HFF-Myc (cell line): ENCODE measurements around the gene LRRK2.

Experiments used
- DNase-seq: peaks from one replicate; pipeline ENCODE4 v3.0.0-alpha.2; 2011; ENCODE audit warnings: low read depth; ENCODE audit errors: extremely low read depth
- H3K4me3 ChIP-seq: replicated peaks from 2 replicates; pipeline ENCODE4 v1.5.1; 2011; ENCODE audit warnings: low read depth, mild to moderate bottlenecking, control low read depth, low read length
- TF ChIP-seq, protein P1 (sequence below): IDR thresholded peaks from 2 replicates; pipeline ENCODE4 v1.5.1; 2012; ENCODE audit warnings: mild to moderate bottlenecking, low read depth, low read length, control low read depth; ENCODE audit errors: missing control alignments

The LRRK2 gene

DNA sequence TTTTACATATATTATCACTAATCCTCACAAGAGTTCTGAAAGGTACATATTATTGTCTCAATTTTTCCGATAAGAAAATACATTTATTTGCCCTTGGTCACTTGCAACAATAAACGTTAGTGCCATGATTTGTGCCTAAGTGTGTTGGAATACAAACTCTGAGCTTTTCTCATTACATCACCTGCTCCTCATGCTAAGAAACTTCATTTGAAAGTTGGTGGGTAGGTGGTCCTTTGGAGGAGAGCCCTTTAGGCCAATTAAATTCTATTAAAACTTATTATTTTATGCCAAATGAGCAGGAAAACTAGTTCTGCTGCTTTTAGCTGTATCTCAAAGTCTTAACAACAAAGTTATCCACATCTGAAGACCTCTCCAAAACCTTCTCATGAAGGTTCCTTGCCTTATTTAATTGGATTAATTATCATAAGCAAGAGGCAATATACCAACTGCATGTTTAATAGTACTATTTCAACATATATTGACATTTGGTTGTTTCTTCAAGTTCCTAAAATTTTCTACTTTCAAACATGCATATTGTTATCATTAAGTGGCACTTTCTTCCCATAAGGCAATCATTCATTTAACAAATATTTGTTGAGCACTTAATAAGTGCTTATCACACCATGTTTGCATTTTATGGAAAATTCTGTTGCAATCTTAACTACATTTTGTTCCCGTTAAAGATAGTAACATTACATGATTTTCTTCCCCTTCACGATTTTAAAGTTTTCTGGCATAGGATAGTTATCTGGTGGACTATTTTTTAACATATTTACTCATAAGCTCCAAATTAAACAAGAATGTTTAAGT, 40.1 kb upstream of the LRRK2 start:
- no peak for DNase-seq
- TF ChIP-seq, protein P1, sequence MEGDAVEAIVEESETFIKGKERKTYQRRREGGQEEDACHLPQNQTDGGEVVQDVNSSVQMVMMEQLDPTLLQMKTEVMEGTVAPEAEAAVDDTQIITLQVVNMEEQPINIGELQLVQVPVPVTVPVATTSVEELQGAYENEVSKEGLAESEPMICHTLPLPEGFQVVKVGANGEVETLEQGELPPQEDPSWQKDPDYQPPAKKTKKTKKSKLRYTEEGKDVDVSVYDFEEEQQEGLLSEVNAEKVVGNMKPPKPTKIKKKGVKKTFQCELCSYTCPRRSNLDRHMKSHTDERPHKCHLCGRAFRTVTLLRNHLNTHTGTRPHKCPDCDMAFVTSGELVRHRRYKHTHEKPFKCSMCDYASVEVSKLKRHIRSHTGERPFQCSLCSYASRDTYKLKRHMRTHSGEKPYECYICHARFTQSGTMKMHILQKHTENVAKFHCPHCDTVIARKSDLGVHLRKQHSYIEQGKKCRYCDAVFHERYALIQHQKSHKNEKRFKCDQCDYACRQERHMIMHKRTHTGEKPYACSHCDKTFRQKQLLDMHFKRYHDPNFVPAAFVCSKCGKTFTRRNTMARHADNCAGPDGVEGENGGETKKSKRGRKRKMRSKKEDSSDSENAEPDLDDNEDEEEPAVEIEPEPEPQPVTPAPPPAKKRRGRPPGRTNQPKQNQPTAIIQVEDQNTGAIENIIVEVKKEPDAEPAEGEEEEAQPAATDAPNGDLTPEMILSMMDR: no peak
- H3K4me3 ChIP-seq: no peak overlapping the region

DNA sequence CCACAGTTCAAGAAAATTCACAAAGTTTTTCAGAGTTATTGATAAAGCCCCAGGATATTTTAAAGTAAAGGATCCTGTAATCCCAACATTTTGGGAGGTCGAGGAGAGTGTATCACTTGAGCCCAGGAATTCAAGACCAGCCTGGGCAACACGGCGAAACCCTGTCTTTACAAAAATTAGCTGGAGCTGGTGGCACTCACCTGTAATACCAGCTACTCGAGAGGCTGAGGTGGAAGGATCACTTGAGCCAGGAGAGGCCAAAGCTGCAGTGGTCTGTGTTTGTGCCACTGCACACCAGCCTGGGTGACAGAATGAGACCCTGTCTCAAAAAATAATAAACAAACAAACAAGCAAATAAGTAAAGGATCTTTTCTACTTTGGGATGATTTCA, 39.5 kb upstream of the LRRK2 start:
- TF ChIP-seq, protein P1: no peak
- H3K4me3 ChIP-seq: no peak overlapping the region
- no peak for DNase-seq

DNA sequence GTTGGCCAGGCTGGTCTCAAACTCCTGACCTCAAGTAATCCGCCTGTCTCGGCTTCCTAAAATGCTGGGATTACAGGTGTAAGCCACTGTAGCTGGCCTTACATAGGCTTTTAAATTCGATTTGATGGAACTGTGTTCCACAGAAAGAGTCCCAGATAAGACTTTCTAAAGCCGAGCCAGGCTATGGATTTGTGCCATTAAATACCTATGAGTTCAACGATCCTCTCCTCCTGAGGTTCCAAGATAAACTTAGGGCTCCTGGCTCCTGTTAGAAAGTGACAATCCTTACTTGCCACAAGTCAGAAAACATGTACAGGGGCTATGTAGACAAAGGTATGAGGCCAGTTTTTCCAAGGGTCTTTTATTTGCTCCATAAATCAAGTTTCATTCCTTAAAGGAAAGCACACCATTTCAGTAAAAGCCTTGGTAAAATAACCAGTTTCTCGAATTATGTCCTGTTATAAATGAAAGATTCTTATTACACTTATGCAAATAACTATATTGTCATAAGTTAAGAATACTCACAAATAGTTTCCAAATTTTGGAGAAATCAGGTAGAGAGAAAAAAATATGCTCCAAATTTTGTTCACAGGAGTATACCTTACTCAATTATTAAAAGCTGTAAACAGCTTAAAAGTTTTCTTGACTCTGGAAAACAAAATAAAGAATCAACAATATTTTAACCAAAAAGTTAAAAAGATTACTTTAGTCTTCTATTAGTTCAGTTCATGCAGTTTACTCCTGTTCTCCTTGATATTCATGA, 36.1 kb upstream of the LRRK2 start:
- no peak for DNase-seq
- TF ChIP-seq, protein P1: no peak
- no peak overlapping the region for H3K4me3 ChIP-seq

DNA sequence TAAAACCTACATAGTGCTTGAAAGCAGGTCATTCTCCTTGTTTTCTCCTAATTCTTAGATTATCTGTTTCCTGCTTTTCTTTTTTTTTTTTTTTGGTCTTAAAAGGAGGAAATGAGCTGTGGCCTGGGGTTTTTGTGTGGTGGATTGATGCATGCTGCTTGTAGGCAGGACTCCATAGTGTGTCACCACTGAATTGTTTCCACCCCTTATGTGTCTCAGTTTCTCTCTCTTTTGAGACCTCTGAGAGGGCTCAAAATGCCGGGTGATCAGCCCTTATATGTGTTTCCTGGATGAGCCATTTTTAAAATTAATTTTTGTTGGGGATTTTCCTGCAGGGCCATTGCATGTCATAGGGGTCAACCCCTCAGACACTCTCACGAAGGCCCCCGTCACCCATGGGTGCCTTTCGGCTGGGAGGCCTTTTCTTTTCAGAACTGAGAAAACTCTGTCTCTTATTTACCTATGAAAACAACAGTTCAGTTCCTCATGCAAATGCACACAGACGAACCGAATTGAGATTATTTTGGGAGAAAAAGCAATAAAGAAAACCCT, 32.0 kb upstream of the LRRK2 start:
- no peak for DNase-seq
- H3K4me3 ChIP-seq: no peak overlapping the region
- TF ChIP-seq, protein P1: no peak

DNA sequence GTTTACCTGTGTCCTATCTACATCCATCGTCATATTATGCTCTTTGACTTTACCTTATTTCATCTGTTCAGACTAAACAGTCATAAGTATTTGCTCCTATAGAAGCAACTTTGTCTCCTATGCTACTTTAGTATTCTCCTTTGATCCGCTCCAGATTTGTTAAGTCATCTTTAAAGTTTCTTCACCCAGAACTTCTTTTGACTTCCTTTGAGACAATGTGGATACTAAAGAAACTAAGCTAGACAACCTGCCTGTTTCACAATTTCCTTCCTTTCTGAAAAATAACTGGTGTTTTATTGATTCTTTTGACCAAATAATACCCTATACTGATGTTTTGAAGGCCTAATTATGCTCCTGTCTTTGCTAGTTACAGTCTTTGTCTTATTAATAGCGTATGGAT, 30.0 kb upstream of the LRRK2 start:
- no peak for DNase-seq
- H3K4me3 ChIP-seq: no peak overlapping the region
- TF ChIP-seq, protein P1: no peak

DNA sequence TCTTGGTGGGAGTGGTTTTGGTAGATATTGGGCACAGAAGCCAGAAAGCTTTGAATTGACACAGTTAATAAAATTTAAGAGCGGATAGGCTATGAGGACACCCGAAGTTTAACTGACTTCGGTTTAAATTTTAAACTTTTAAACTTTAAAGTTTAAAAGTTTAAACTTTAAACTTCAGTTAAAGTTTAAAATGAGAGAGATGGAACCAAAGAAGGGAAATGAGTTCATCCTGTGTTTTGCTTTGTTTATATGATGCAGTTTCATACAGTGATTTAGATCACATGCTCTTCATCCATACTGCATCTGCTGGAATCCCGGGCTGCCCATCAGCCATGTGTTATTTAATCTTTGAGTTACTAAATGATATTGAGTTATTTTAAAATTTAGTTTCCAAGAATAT, 27.2 kb upstream of the LRRK2 start:
- TF ChIP-seq, protein P1: no peak
- no peak overlapping the region for H3K4me3 ChIP-seq
- no peak for DNase-seq
